ENCODE results near the gene ABHD10. TPM values are rescaled to one million over a fixed set of nuclear protein-coding genes. Genes with fewer than 3 reads are reported as not detected.

ABHD10 gene
- total RNA-seq, 1 donor from 2014 or later: 55.6 TPM

DNA sequence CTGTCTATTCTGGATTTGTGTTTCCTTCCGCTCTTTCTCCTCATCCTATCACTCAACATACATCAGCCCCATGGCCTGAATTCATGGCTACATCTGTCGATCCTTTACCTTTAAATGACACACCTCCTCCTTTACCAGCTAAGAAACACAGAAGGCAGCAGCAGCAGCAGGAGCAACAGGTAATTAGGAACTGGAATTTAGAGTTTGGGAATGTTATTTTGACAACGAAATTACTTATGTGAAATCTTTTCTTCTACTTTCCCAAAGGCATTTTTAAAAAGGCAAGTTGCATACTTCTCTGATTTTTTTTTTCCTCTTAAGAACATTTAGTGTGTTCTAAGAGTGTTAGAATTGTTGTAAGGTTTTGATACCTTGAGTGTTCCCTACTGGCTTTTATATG is 29.1 kb upstream of the ABHD10 start:
- TF ChIP-seq, protein P1, sequence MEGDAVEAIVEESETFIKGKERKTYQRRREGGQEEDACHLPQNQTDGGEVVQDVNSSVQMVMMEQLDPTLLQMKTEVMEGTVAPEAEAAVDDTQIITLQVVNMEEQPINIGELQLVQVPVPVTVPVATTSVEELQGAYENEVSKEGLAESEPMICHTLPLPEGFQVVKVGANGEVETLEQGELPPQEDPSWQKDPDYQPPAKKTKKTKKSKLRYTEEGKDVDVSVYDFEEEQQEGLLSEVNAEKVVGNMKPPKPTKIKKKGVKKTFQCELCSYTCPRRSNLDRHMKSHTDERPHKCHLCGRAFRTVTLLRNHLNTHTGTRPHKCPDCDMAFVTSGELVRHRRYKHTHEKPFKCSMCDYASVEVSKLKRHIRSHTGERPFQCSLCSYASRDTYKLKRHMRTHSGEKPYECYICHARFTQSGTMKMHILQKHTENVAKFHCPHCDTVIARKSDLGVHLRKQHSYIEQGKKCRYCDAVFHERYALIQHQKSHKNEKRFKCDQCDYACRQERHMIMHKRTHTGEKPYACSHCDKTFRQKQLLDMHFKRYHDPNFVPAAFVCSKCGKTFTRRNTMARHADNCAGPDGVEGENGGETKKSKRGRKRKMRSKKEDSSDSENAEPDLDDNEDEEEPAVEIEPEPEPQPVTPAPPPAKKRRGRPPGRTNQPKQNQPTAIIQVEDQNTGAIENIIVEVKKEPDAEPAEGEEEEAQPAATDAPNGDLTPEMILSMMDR (conservative IDR thresholded peaks at IDR 0.05): no peak
- Mint-ChIP-seq H3K4me3 (no peak overlapping the region), H3K36me3 (ENCODE audit: low read depth) (peaks cover 12% of the 10 kb centered on the region), H3K27ac (ENCODE audit: unreplicated experiment) (no peak overlapping the region), H3K27me3 (ENCODE audit: low read depth) (no peaks in the 10 kb centered on the region), H3K4me1 (peaks cover 52% of the 10 kb centered on the region), H3K9me3 (no peaks in the 10 kb centered on the region)
- no peak for DNase-seq (ENCODE audit: low read depth, low spot score)

DNA sequence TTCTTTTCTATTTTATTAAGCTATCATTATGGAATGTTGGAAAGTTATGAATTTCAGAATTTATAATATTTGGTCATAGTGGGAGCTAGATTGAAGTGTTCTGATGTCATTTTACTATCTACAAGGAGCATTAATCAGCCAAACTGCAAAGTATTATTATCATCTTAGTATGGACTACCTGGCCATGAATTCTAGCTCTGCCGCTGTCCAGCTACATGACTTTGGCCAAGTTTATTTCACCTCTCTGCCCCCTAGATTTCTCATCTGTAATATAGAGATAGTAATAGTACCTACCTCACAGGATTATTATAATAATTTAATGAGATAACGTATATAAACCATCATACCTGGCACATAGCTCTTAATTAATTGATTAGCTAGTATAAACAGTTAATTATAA is 27.8 kb upstream of the ABHD10 start:
- H3K36me3 Mint-ChIP-seq (ENCODE audit: low read depth): peaks cover 8% of the 10 kb centered on the region
- H3K9me3 Mint-ChIP-seq: no peaks in the 10 kb centered on the region
- H3K4me1 Mint-ChIP-seq: peaks cover 48% of the 10 kb centered on the region
- no peak overlapping the region for H3K27ac Mint-ChIP-seq (ENCODE audit: unreplicated experiment)
- TF ChIP-seq, protein P1 (conservative IDR thresholded peaks at IDR 0.05): no peak
- no peaks in the 10 kb centered on the region for H3K27me3 Mint-ChIP-seq (ENCODE audit: low read depth)
- H3K4me3 Mint-ChIP-seq: no peak overlapping the region
- DNase-seq (ENCODE audit: low read depth, low spot score): no peak

- Mint-ChIP-seq H3K4me3 (no peak overlapping the region), H3K36me3 (ENCODE audit: low read depth) (peaks cover 8% of the 10 kb centered on the region), H3K9me3 (no peaks in the 10 kb centered on the region), H3K4me1 (peaks cover 50% of the 10 kb centered on the region), H3K27ac (ENCODE audit: unreplicated experiment) (peak overlapping the region; percentile 59), H3K27me3 (ENCODE audit: low read depth) (no peaks in the 10 kb centered on the region)
- no peak for DNase-seq (ENCODE audit: low read depth, low spot score)
- TF ChIP-seq, protein P1 (conservative IDR thresholded peaks at IDR 0.05): no peak
These were observed 26.7 kb upstream of the ABHD10 start for GRCh38 chr3:111952086-111952485.

GRCh38 chr3:111952866-111953450 is 25.9 kb upstream of the ABHD10 start:
- DNase-seq (ENCODE audit: low read depth, low spot score): no peak
- no peak overlapping the region for H3K4me3 Mint-ChIP-seq
- no peaks in the 10 kb centered on the region for H3K9me3 Mint-ChIP-seq
- TF ChIP-seq, protein P1 (conservative IDR thresholded peaks at IDR 0.05): no peak
- no peaks in the 10 kb centered on the region for H3K27me3 Mint-ChIP-seq (ENCODE audit: low read depth)
- peaks cover 50% of the 10 kb centered on the region for H3K4me1 Mint-ChIP-seq
- no peak overlapping the region for H3K27ac Mint-ChIP-seq (ENCODE audit: unreplicated experiment)
- peaks cover 8% of the 10 kb centered on the region for H3K36me3 Mint-ChIP-seq (ENCODE audit: low read depth)

DNA sequence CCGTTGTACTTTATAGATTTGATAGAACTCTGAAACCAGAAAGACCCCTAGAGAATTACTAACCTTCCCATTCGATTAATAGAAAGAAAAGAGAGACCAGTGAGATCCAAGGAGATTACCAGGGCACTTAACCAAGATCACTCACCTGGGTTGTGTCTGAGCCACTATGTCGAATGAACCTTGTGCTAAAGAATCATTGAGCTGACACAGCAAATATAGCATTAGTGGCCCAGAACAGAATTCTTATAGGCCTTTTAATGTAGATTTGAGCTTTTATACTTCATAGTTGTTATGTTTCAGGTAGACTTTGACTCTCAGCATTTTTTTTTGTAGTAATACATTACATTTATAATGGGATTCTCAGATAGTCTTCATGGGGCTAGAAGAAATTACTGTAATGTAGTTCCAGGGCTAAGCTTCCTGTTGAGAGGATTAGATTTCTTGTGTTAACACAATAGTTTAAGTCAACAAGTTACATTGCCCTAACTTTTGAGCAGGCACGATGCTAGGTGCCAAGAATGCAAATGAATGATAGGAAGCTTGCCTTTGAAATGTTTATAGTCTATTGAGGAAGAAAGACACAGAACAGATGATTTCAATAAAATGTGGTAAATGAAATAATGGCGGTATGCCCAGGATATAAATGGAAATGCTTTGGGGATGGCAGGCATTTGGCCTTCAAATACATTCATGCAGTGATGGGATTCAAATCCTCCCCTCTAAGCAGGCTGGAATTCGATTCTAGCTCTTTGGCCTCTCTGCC is 24.4 kb upstream of the ABHD10 start:
- Mint-ChIP-seq H3K4me1 (peaks cover 52% of the 10 kb centered on the region), H3K9me3 (no peaks in the 10 kb centered on the region), H3K27me3 (ENCODE audit: low read depth) (no peaks in the 10 kb centered on the region), H3K4me3 (no peak overlapping the region), H3K36me3 (ENCODE audit: low read depth) (peaks cover 9% of the 10 kb centered on the region), H3K27ac (ENCODE audit: unreplicated experiment) (no peak overlapping the region)
- TF ChIP-seq, protein P1 (conservative IDR thresholded peaks at IDR 0.05): no peak
- no peak for DNase-seq (ENCODE audit: low read depth, low spot score)
